WTC11 (cell line): ENCODE measurements around the gene GAGE13. TPM values are rescaled to one million over a fixed set of nuclear protein-coding genes. Genes with fewer than 3 reads are reported as not detected.
A peak's percentile ranks its signal among the peaks of the same experiment; 100 is the strongest.

Experiments used
- ATAC-seq: fragments of 200-7000 bp; cut with Tn5 transposase; 2 replicates; pipeline ENCODE4 v1.10.0; 2021; ENCODE audit warnings: mild to moderate bottlenecking, moderate library complexity
- CTCF ChIA-PET: fragments of 300-600 bp; sonication (Branson Sonifier 250); formaldehyde crosslinking; loops from one replicate; lab custom pipeline; 2021; ENCODE audit warnings: antibody characterized with exemption; lab: Charles Lee
- POLR2A ChIA-PET: fragments of 350-600 bp; sonication (Branson Sonifier 250); formaldehyde crosslinking; loops from one replicate; lab custom pipeline; 2021; ENCODE audit warnings: antibody characterized with exemption; lab: Charles Lee
- DNase-seq: peaks from one replicate; pipeline ENCODE4 v3.0.0; 2021; ENCODE audit warnings: low spot score
- H3K27ac Mint-ChIP-seq: 2 replicates; pipeline ENCODE4 v1.8.0; 2021; ENCODE audit warnings: mixed read lengths
- H3K27me3 Mint-ChIP-seq: 2 replicates; pipeline ENCODE4 v1.8.0; 2021; ENCODE audit warnings: low read depth, mild to moderate bottlenecking, moderate library complexity, mixed read lengths
- H3K36me3 Mint-ChIP-seq: 2 replicates; pipeline ENCODE4 v1.8.0; 2021; ENCODE audit warnings: mixed read lengths
- H3K4me1 Mint-ChIP-seq: 2 replicates; pipeline ENCODE4 v1.8.0; 2022; ENCODE audit warnings: mixed read lengths
- H3K4me3 Mint-ChIP-seq: 2 replicates; pipeline ENCODE4 v1.8.0; 2021; ENCODE audit warnings: mild to moderate bottlenecking, moderate library complexity, mixed read lengths
- H3K9me3 Mint-ChIP-seq: 2 replicates; pipeline ENCODE4 v1.8.0; 2021; ENCODE audit warnings: mixed read lengths
- ATF1 ChIP-seq: sonication (generic); formaldehyde crosslinking; IDR thresholded peaks from 2 replicates; pipeline ENCODE4 v1.8.1; 2023; ENCODE audit warnings: mild to moderate bottlenecking, moderate library complexity, missing genetic modification reagents
- CREM ChIP-seq: sonication (generic); formaldehyde crosslinking; IDR thresholded peaks from 2 replicates; pipeline ENCODE4 v1.8.1; 2022; ENCODE audit warnings: mild to moderate bottlenecking, missing genetic modification reagents, moderate library complexity
- MXD4 ChIP-seq: fragments of 250-450 bp; sonication (Bioruptor Pico); IDR thresholded peaks from 2 replicates; pipeline ENCODE4 v1.8.0; 2021; ENCODE audit warnings: mild to moderate bottlenecking, moderate library complexity, borderline replicate concordance
- NFE2L1 ChIP-seq: sonication (generic); formaldehyde crosslinking; IDR thresholded peaks from 2 replicates; pipeline ENCODE4 v1.8.1; 2023; ENCODE audit warnings: missing genetic modification reagents
- NFYB ChIP-seq: sonication (generic); formaldehyde crosslinking; conservative IDR thresholded peaks from 2 replicates; pipeline ENCODE4 v1.8.0; 2022; ENCODE audit warnings: low read depth, missing genetic modification reagents
- OVOL2 ChIP-seq: fragments of 250-450 bp; sonication (Bioruptor Pico); IDR thresholded peaks from 2 replicates; pipeline ENCODE4 v1.9.0; 2021; ENCODE audit warnings: mild to moderate bottlenecking, borderline replicate concordance
- TEAD4 ChIP-seq: sonication (generic); formaldehyde crosslinking; IDR thresholded peaks from 2 replicates; pipeline ENCODE4 v1.8.0; 2022; ENCODE audit warnings: mild to moderate bottlenecking, missing genetic modification reagents
- ZNF317 ChIP-seq: sonication (generic); formaldehyde crosslinking; IDR thresholded peaks from 2 replicates; pipeline ENCODE4 v1.8.1; 2023; ENCODE audit warnings: low read depth, mild to moderate bottlenecking, moderate library complexity, missing genetic modification reagents, borderline replicate concordance
- ZNF416 ChIP-seq: fragments of 250-450 bp; sonication (Bioruptor Pico); IDR thresholded peaks from 2 replicates; pipeline ENCODE4 v1.9.0; 2021; ENCODE audit warnings: mild to moderate bottlenecking, inconsistent platforms
- total RNA-seq: library from RNA; stranded (reverse); gene quantifications from 3 replicates; pipeline ENCODE4 v1.2.3, GENCODE V29; 2021
- TF ChIP-seq, protein P1 (sequence below): sonication (generic); formaldehyde crosslinking; IDR thresholded peaks from 2 replicates; pipeline ENCODE4 v1.8.1; 2023; ENCODE audit warnings: mild to moderate bottlenecking, missing genetic modification reagents, moderate library complexity
- TF ChIP-seq, protein P2 (sequence below): fragments of 250-450 bp; sonication (Bioruptor Pico); IDR thresholded peaks from 2 replicates; pipeline ENCODE4 v1.9.0; 2021; ENCODE audit warnings: mild to moderate bottlenecking
- TF ChIP-seq, protein P3 (sequence below): fragments of 250-450 bp; sonication (Bioruptor Pico); IDR thresholded peaks from 2 replicates; pipeline ENCODE4 v1.8.0; 2021; ENCODE audit warnings: mild to moderate bottlenecking
- TF ChIP-seq, protein P4 (sequence below): sonication (generic); formaldehyde crosslinking; IDR thresholded peaks from 2 replicates; pipeline ENCODE4 v1.8.0; 2022; ENCODE audit warnings: mild to moderate bottlenecking, missing genetic modification reagents
- TF ChIP-seq, protein P5 (sequence below): sonication (generic); formaldehyde crosslinking; IDR thresholded peaks from 2 replicates; pipeline ENCODE4 v1.8.1; 2023; ENCODE audit warnings: mild to moderate bottlenecking, missing genetic modification reagents
- TF ChIP-seq, protein P6 (sequence below): sonication (generic); formaldehyde crosslinking; IDR thresholded peaks from 2 replicates; pipeline ENCODE4 v1.8.0; 2022; ENCODE audit warnings: missing genetic modification reagents
- TF ChIP-seq, protein P7 (sequence below): fragments of 250-450 bp; sonication (Bioruptor Pico); IDR thresholded peaks from 2 replicates; pipeline ENCODE4 v1.9.0; 2021; ENCODE audit warnings: mild to moderate bottlenecking, borderline replicate concordance

Gene GAGE13
- total RNA-seq, 1 experiment from 2014 or later = not detected

DNA sequence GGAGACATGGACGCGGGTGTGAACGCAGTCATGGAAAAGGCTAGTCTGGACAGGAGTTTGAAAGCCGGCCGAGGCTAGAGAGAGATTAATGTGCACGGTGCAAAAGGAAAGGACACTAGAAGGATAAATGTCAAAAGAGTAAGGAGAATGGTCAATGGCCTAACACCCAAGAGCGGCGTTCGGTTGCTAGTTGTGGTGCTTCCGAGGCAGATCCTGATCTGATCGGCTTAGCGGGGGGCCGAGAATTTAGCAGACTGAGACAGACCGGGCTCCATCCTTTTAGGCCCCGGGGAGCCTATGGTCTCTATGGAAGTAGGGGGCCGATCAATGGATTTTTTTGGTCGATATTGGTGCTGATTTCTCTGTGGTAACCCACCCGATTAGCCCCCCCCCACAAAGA lies 21.0 kb upstream of the GAGE13 start:
- CTCF ChIA-PET = interaction anchor here (1.0 to 1.3 kb wide), 3 partner anchors 18 to 568 kb away, joined by 3 to 10 read pairs (median 3); no protein-coding TSS in a partner anchor

DNA sequence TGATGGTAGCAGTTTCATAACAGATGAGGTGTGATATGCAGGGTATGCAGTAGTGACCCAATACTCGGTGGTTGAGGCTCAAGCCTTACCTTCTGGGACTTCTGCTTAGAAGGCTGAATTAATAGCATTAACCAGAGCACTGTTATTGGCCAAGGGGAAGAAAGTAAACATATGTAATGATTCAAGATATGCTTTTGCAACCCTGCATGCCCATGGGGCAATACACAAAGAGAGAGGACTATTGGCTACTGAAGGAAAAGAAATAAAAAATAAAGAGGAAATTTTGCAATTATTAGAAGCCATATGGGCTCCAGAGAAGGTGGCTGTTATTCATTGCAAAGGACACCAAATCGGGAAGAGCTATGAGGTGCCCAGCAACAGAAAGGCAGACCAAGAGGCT lies 19.2 kb upstream of the GAGE13 start:
- H3K9me3 Mint-ChIP-seq = no peaks in the 10 kb centered on the region
- no peak overlapping the region for H3K4me3 Mint-ChIP-seq
- no peaks in the 10 kb centered on the region for H3K27me3 Mint-ChIP-seq
- ATAC-seq (no peak), DNase-seq (no peak)
- no peak overlapping the region for H3K27ac Mint-ChIP-seq
- H3K4me1 Mint-ChIP-seq = peaks cover 48% of the 10 kb centered on the region
- no peaks in the 10 kb centered on the region for H3K36me3 Mint-ChIP-seq
- ChIA-PET CTCF (no interaction called here), POLR2A (interaction anchor here (0.6 kb wide), 1 partner anchor 12 kb away, joined by 7 read pairs; no protein-coding TSS in a partner anchor)
- TF ChIP-seq ZNF317 (CRISPR knock-in tag) (no peak), ZNF416 (CRISPR knock-in tag) (no peak), ATF1 (CRISPR knock-in tag) (no peak), TEAD4 (CRISPR knock-in tag) (no peak), OVOL2 (CRISPR knock-in tag) (no peak)
- TF ChIP-seq, protein P1, sequence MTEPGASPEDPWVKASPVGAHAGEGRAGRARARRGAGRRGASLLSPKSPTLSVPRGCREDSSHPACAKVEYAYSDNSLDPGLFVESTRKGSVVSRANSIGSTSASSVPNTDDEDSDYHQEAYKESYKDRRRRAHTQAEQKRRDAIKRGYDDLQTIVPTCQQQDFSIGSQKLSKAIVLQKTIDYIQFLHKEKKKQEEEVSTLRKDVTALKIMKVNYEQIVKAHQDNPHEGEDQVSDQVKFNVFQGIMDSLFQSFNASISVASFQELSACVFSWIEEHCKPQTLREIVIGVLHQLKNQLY (CRISPR knock-in tag) = no peak
- TF ChIP-seq, protein P2, sequence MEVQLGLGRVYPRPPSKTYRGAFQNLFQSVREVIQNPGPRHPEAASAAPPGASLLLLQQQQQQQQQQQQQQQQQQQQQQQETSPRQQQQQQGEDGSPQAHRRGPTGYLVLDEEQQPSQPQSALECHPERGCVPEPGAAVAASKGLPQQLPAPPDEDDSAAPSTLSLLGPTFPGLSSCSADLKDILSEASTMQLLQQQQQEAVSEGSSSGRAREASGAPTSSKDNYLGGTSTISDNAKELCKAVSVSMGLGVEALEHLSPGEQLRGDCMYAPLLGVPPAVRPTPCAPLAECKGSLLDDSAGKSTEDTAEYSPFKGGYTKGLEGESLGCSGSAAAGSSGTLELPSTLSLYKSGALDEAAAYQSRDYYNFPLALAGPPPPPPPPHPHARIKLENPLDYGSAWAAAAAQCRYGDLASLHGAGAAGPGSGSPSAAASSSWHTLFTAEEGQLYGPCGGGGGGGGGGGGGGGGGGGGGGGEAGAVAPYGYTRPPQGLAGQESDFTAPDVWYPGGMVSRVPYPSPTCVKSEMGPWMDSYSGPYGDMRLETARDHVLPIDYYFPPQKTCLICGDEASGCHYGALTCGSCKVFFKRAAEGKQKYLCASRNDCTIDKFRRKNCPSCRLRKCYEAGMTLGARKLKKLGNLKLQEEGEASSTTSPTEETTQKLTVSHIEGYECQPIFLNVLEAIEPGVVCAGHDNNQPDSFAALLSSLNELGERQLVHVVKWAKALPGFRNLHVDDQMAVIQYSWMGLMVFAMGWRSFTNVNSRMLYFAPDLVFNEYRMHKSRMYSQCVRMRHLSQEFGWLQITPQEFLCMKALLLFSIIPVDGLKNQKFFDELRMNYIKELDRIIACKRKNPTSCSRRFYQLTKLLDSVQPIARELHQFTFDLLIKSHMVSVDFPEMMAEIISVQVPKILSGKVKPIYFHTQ (CRISPR knock-in tag) = no peak
- TF ChIP-seq, protein P3, sequence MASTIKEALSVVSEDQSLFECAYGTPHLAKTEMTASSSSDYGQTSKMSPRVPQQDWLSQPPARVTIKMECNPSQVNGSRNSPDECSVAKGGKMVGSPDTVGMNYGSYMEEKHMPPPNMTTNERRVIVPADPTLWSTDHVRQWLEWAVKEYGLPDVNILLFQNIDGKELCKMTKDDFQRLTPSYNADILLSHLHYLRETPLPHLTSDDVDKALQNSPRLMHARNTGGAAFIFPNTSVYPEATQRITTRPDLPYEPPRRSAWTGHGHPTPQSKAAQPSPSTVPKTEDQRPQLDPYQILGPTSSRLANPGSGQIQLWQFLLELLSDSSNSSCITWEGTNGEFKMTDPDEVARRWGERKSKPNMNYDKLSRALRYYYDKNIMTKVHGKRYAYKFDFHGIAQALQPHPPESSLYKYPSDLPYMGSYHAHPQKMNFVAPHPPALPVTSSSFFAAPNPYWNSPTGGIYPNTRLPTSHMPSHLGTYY = no peak

More for the DNA sequence above, 21.0 kb upstream of the GAGE13 start:
- ATAC-seq (no peak), DNase-seq (peak; percentile 35)
- POLR2A ChIA-PET = interaction anchor here (1.9 kb wide), 1 partner anchor 42 kb away, joined by 5 read pairs; no protein-coding TSS in a partner anchor
- no peaks in the 10 kb centered on the region for H3K9me3 Mint-ChIP-seq
- no peaks in the 10 kb centered on the region for H3K27me3 Mint-ChIP-seq
- H3K36me3 Mint-ChIP-seq = no peaks in the 10 kb centered on the region
- H3K27ac Mint-ChIP-seq = peak overlapping the region; percentile 78
- H3K4me3 Mint-ChIP-seq = peak overlapping the region; percentile 65
- TF ChIP-seq, protein P4, sequence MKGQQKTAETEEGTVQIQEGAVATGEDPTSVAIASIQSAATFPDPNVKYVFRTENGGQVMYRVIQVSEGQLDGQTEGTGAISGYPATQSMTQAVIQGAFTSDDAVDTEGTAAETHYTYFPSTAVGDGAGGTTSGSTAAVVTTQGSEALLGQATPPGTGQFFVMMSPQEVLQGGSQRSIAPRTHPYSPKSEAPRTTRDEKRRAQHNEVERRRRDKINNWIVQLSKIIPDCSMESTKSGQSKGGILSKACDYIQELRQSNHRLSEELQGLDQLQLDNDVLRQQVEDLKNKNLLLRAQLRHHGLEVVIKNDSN (CRISPR knock-in tag) = no peak
- TF ChIP-seq NFYB (CRISPR knock-in tag) (no peak), MXD4 (CRISPR knock-in tag) (no peak), CREM (CRISPR knock-in tag) (no peak), NFE2L1 (CRISPR knock-in tag) (no peak)
- TF ChIP-seq, protein P5, sequence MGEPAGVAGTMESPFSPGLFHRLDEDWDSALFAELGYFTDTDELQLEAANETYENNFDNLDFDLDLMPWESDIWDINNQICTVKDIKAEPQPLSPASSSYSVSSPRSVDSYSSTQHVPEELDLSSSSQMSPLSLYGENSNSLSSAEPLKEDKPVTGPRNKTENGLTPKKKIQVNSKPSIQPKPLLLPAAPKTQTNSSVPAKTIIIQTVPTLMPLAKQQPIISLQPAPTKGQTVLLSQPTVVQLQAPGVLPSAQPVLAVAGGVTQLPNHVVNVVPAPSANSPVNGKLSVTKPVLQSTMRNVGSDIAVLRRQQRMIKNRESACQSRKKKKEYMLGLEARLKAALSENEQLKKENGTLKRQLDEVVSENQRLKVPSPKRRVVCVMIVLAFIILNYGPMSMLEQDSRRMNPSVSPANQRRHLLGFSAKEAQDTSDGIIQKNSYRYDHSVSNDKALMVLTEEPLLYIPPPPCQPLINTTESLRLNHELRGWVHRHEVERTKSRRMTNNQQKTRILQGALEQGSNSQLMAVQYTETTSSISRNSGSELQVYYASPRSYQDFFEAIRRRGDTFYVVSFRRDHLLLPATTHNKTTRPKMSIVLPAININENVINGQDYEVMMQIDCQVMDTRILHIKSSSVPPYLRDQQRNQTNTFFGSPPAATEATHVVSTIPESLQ (CRISPR knock-in tag) = no peak
- TF ChIP-seq, protein P6, sequence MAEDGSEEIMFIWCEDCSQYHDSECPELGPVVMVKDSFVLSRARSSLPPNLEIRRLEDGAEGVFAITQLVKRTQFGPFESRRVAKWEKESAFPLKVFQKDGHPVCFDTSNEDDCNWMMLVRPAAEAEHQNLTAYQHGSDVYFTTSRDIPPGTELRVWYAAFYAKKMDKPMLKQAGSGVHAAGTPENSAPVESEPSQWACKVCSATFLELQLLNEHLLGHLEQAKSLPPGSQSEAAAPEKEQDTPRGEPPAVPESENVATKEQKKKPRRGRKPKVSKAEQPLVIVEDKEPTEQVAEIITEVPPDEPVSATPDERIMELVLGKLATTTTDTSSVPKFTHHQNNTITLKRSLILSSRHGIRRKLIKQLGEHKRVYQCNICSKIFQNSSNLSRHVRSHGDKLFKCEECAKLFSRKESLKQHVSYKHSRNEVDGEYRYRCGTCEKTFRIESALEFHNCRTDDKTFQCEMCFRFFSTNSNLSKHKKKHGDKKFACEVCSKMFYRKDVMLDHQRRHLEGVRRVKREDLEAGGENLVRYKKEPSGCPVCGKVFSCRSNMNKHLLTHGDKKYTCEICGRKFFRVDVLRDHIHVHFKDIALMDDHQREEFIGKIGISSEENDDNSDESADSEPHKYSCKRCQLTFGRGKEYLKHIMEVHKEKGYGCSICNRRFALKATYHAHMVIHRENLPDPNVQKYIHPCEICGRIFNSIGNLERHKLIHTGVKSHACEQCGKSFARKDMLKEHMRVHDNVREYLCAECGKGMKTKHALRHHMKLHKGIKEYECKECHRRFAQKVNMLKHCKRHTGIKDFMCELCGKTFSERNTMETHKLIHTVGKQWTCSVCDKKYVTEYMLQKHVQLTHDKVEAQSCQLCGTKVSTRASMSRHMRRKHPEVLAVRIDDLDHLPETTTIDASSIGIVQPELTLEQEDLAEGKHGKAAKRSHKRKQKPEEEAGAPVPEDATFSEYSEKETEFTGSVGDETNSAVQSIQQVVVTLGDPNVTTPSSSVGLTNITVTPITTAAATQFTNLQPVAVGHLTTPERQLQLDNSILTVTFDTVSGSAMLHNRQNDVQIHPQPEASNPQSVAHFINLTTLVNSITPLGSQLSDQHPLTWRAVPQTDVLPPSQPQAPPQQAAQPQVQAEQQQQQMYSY = no peak
- TF ChIP-seq, protein P7, sequence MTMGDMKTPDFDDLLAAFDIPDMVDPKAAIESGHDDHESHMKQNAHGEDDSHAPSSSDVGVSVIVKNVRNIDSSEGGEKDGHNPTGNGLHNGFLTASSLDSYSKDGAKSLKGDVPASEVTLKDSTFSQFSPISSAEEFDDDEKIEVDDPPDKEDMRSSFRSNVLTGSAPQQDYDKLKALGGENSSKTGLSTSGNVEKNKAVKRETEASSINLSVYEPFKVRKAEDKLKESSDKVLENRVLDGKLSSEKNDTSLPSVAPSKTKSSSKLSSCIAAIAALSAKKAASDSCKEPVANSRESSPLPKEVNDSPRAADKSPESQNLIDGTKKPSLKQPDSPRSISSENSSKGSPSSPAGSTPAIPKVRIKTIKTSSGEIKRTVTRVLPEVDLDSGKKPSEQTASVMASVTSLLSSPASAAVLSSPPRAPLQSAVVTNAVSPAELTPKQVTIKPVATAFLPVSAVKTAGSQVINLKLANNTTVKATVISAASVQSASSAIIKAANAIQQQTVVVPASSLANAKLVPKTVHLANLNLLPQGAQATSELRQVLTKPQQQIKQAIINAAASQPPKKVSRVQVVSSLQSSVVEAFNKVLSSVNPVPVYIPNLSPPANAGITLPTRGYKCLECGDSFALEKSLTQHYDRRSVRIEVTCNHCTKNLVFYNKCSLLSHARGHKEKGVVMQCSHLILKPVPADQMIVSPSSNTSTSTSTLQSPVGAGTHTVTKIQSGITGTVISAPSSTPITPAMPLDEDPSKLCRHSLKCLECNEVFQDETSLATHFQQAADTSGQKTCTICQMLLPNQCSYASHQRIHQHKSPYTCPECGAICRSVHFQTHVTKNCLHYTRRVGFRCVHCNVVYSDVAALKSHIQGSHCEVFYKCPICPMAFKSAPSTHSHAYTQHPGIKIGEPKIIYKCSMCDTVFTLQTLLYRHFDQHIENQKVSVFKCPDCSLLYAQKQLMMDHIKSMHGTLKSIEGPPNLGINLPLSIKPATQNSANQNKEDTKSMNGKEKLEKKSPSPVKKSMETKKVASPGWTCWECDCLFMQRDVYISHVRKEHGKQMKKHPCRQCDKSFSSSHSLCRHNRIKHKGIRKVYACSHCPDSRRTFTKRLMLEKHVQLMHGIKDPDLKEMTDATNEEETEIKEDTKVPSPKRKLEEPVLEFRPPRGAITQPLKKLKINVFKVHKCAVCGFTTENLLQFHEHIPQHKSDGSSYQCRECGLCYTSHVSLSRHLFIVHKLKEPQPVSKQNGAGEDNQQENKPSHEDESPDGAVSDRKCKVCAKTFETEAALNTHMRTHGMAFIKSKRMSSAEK (CRISPR knock-in tag) = no peak
- peaks cover 45% of the 10 kb centered on the region for H3K4me1 Mint-ChIP-seq
